GM23248 (cell line): ENCODE data around the gene BEND4.

Source experiments
- EZH2 ChIP-seq: fragments of 200-600 bp; sonication (generic); IDR thresholded peaks from 2 replicates; pipeline ENCODE4 v1.6.1; 2018; ENCODE audit warnings: antibody characterized with exemption, mild to moderate bottlenecking; ENCODE audit not compliant: insufficient read depth, poor library complexity, severe bottlenecking
- EZH2phosphoT487 ChIP-seq: fragments of 200-600 bp; sonication (generic); IDR thresholded peaks from 2 replicates; pipeline ENCODE4 v1.6.1; 2018; ENCODE audit warnings: antibody characterized with exemption, moderate library complexity, mild to moderate bottlenecking, low read depth; ENCODE audit not compliant: insufficient read depth

DNA sequence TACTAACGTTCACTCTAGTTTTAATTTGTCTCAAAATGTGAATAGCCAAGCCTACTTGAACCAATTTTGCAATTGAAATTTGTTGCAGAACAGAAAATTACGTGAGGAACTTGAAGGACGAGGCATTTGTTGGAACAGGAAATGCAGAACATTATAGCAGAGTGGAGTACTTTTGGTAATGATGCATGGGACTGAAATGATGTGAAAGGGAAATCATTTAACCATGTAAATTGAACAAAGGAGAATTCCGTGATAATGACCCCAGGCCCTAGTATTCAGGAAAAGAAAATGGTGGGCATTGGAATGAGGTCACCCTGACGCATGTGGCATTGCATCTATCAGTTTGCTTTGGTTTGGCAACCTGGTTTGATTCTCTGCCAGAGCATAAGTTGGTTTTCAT is 44.9 kb upstream of the BEND4 start:
- TF ChIP-seq EZH2 (no peak), EZH2phosphoT487 (no peak)
